H1 (cell line): ENCODE results near the gene MTG1. TPM values are rescaled to one million over a fixed set of nuclear protein-coding genes. Genes with fewer than 3 reads are reported as not detected.

Source experiments
- CTCF ChIA-PET: fragments of 300-600 bp; sonication (Branson Sonifier 250); formaldehyde crosslinking; loops from one replicate; lab custom pipeline; 2021; ENCODE audit not compliant: partially characterized antibody; lab: Charles Lee
- POLR2A ChIA-PET: fragments of 300-600 bp; sonication (Branson Sonifier 250); formaldehyde crosslinking; loops from one replicate; lab custom pipeline; 2021; ENCODE audit warnings: inconsistent platforms; ENCODE audit not compliant: partially characterized antibody; lab: Charles Lee
- DNase-seq, 2 experiments: peaks; one replicate each; pipeline versions ENCODE4 v3.0.0 to v3.0.0-alpha.2; 2010 to 2022; ENCODE audit warnings: low spot score in 2 of 2, low read depth in 1 of 2, mixed read lengths in 1 of 2
- FAIRE-seq: peaks from 2 replicates; lab custom pipeline; 2011; peaks lifted over from hg19 to GRCh38; lab: Jason Lieb, UNC
- H2AFZ ChIP-seq: 2 replicates; pipeline ENCODE4 v1.8.1; 2012; ENCODE audit warnings: low read length, inconsistent platforms
- H2AK5ac ChIP-seq: 2 replicates; pipeline ENCODE4 v1.6.1; 2013; ENCODE audit warnings: low read depth, low read length
- H2BK120ac ChIP-seq: replicated peaks from 2 replicates; pipeline ENCODE3; 2013; ENCODE audit warnings: low read depth, low read length, inconsistent platforms
- H2BK12ac ChIP-seq: 2 replicates; pipeline ENCODE4 v1.6.1; 2013; ENCODE audit warnings: low read depth, low read length
- H2BK15ac ChIP-seq: 2 replicates; pipeline ENCODE4 v1.6.1; 2013; ENCODE audit warnings: low read length
- H2BK20ac ChIP-seq: 2 replicates; pipeline ENCODE4 v1.6.1; 2013; ENCODE audit warnings: low read length
- H2BK5ac ChIP-seq: 2 replicates; pipeline ENCODE4 v1.6.1; 2013; ENCODE audit warnings: low read depth, low read length
- H3K14ac ChIP-seq: 2 replicates; pipeline ENCODE4 v1.6.1; 2013; ENCODE audit warnings: inconsistent platforms; ENCODE audit not compliant: insufficient read length
- H3K18ac ChIP-seq: 2 replicates; pipeline ENCODE4 v1.6.1; 2013; ENCODE audit warnings: low read length; ENCODE audit errors: extremely low read depth
- H3K23ac ChIP-seq: 2 replicates; pipeline ENCODE4 v1.6.1; 2013; ENCODE audit warnings: inconsistent platforms; ENCODE audit not compliant: insufficient read length
- H3K23me2 ChIP-seq: 2 replicates; pipeline ENCODE4 v1.6.1; 2013; ENCODE audit warnings: low read depth, low read length
- H3K27ac ChIP-seq: 2 replicates; pipeline ENCODE4 v1.6.1; 2011; ENCODE audit warnings: low read depth, low read length, inconsistent platforms
- H3K27me3 ChIP-seq, 4 experiments: replicated peaks in 1 of 4; 1 replicate in 1 of 4; 2 replicates in 3 of 4; pipeline versions ENCODE4 v1.6.1 to v1.8.1; 2011 to 2013; ENCODE audit warnings: low read length in 3 of 4, mild to moderate bottlenecking in 3 of 4, inconsistent platforms in 2 of 4, mixed read lengths in 2 of 4, moderate library complexity in 1 of 4; ENCODE audit not compliant: control insufficient read depth in 3 of 4, insufficient read depth in 3 of 4; ENCODE audit errors: extremely low read depth in 1 of 4
- H3K36me3 ChIP-seq, 4 experiments: 2 replicates each; pipeline versions ENCODE4 v1.6.1 to v1.8.1; 2011 to 2013; ENCODE audit warnings: mild to moderate bottlenecking in 4 of 4, low read length in 3 of 4, moderate library complexity in 2 of 4, control low read depth in 1 of 4, inconsistent platforms in 1 of 4; ENCODE audit not compliant: insufficient read depth in 4 of 4, control insufficient read depth in 2 of 4
- H3K4ac ChIP-seq: replicated peaks from 2 replicates; pipeline ENCODE3; 2013; ENCODE audit warnings: low read length, low read depth, mixed read lengths, inconsistent platforms; ENCODE audit not compliant: insufficient read length
- H3K4me1 ChIP-seq, 4 experiments: replicated peaks in 1 of 4; 1 replicate in 1 of 4; 2 replicates in 3 of 4; pipeline versions ENCODE4 v1.6.1 to v1.8.1; 2011 to 2013; ENCODE audit warnings: low read length in 3 of 4, inconsistent platforms in 2 of 4, mixed read lengths in 1 of 4; ENCODE audit not compliant: insufficient read depth in 4 of 4, control insufficient read depth in 3 of 4
- H3K4me2 ChIP-seq, 2 experiments: 2 replicates each; pipeline versions ENCODE4 v1.6.1 to v1.8.1; 2011 to 2013; ENCODE audit warnings: low read depth in 2 of 2, low read length in 2 of 2, control low read depth in 1 of 2, inconsistent platforms in 1 of 2, mild to moderate bottlenecking in 1 of 2; ENCODE audit not compliant: insufficient read depth in 1 of 2
- H3K4me3 ChIP-seq, 4 experiments: fragments of 200-600, 300-600 bp in 1 of 4; sonication (generic), shearing (Covaris generic), sonication (Bioruptor Twin) in 1 of 4; 2 replicates each; pipeline versions ENCODE4 v1.5.1 to v1.8.1; 2011 to 2016; ENCODE audit warnings: low read length in 4 of 4, low read depth in 3 of 4, control low read depth in 2 of 4, inconsistent platforms in 2 of 4, mild to moderate bottlenecking in 2 of 4, mixed read lengths in 1 of 4, moderate library complexity in 1 of 4; ENCODE audit not compliant: insufficient read depth in 2 of 4; ENCODE audit errors: extremely low read depth in 1 of 4
- H3K56ac ChIP-seq: replicated peaks from 2 replicates; pipeline ENCODE3; 2013; ENCODE audit warnings: low read depth, mild to moderate bottlenecking, mixed read lengths, low read length, inconsistent platforms; ENCODE audit not compliant: insufficient read length
- H3K79me1 ChIP-seq: 2 replicates; pipeline ENCODE4 v1.6.1; 2013; ENCODE audit warnings: low read depth, low read length, control low read depth
- H3K79me2 ChIP-seq, 2 experiments: 2 replicates each; pipeline versions ENCODE4 v1.6.1 to v1.8.1; 2012 to 2013; ENCODE audit warnings: low read length in 2 of 2, mild to moderate bottlenecking in 2 of 2, inconsistent platforms in 1 of 2; ENCODE audit not compliant: insufficient read depth in 2 of 2, control insufficient read depth in 1 of 2
- H3K9ac ChIP-seq, 4 experiments: replicated peaks in 1 of 4; 1 replicate in 1 of 4; 2 replicates in 3 of 4; pipeline versions ENCODE4 v1.6.1 to v1.8.1; 2011 to 2013; ENCODE audit warnings: low read depth in 3 of 4, low read length in 3 of 4, control low read depth in 2 of 4, mild to moderate bottlenecking in 2 of 4, moderate library complexity in 2 of 4, inconsistent platforms in 1 of 4; ENCODE audit errors: extremely low read depth in 1 of 4
- H3K9me3 ChIP-seq, 2 experiments: 2 replicates each; pipeline versions ENCODE4 v1.6.1 to v1.8.1; 2012 to 2013; ENCODE audit warnings: mild to moderate bottlenecking in 2 of 2, moderate library complexity in 2 of 2, control low read depth in 1 of 2, inconsistent platforms in 1 of 2, low read depth in 1 of 2, low read length in 1 of 2, mixed read lengths in 1 of 2; ENCODE audit not compliant: insufficient read depth in 2 of 2
- H4K20me1 ChIP-seq, 2 experiments: replicated peaks in 1 of 2; 2 replicates each; pipeline versions ENCODE3 to v1.8.1; 2011 to 2013; ENCODE audit warnings: inconsistent platforms in 2 of 2, low read length in 2 of 2, mild to moderate bottlenecking in 1 of 2; ENCODE audit not compliant: insufficient read depth in 2 of 2, control insufficient read depth in 1 of 2
- H4K5ac ChIP-seq: 2 replicates; pipeline ENCODE4 v1.6.1; 2013; ENCODE audit warnings: low read length, low read depth, mixed read lengths, inconsistent platforms; ENCODE audit not compliant: insufficient read length
- H4K8ac ChIP-seq: 2 replicates; pipeline ENCODE4 v1.8.0; 2013; ENCODE audit warnings: mild to moderate bottlenecking, moderate library complexity, low read length, inconsistent platforms; ENCODE audit not compliant: insufficient read depth; ENCODE audit errors: extremely low read depth
- H4K91ac ChIP-seq: replicated peaks from 2 replicates; pipeline ENCODE3; 2013; ENCODE audit warnings: low read length, mixed read lengths, inconsistent platforms; ENCODE audit not compliant: insufficient read length
- CEBPB ChIP-seq: IDR thresholded peaks from 2 replicates; pipeline ENCODE4 v1.6.1; 2012; ENCODE audit warnings: low read depth, low read length
- CHD2 ChIP-seq: IDR thresholded peaks from 2 replicates; pipeline ENCODE4 v1.6.1; 2012; ENCODE audit warnings: low read length, improper control_type of control experiment
- CTBP2 ChIP-seq: IDR thresholded peaks from 2 replicates; pipeline ENCODE4 v1.7.0; 2011; ENCODE audit warnings: borderline replicate concordance, mild to moderate bottlenecking, moderate library complexity, mixed read lengths, low read length; ENCODE audit not compliant: insufficient read depth, insufficient read length
- EP300 ChIP-seq, 2 experiments: IDR thresholded peaks; 1 replicate in 1 of 2; 2 replicates in 1 of 2; pipeline ENCODE4 v1.6.1; 2011 to 2012; ENCODE audit warnings: low read depth in 2 of 2, low read length in 2 of 2, mild to moderate bottlenecking in 2 of 2, borderline replicate concordance in 1 of 2, inconsistent platforms in 1 of 2, moderate library complexity in 1 of 2
- HDAC6 ChIP-seq: IDR thresholded peaks from one replicate; pipeline ENCODE4 v1.7.1; 2012; ENCODE audit warnings: low read depth, mild to moderate bottlenecking, inconsistent platforms, low read length, moderate library complexity
- POLR2AphosphoS5 ChIP-seq: IDR thresholded peaks from 2 replicates; pipeline ENCODE4 v1.6.1; 2011; ENCODE audit warnings: low read depth, low read length
- RFX5 ChIP-seq: IDR thresholded peaks from 2 replicates; pipeline ENCODE4 v1.6.1; 2011; ENCODE audit warnings: low read depth, low read length, improper control_type of control experiment, borderline replicate concordance
- SIN3A ChIP-seq, 2 experiments: IDR thresholded peaks in 1 of 2; conservative IDR thresholded peaks in 1 of 2; 2 replicates each; pipeline ENCODE4 v1.6.1; 2011 to 2012; ENCODE audit warnings: low read length in 2 of 2, improper control_type of control experiment in 1 of 2, low read depth in 1 of 2, mild to moderate bottlenecking in 1 of 2
- SIRT6 ChIP-seq: IDR thresholded peaks from one replicate; pipeline ENCODE4 v1.7.1; 2012; ENCODE audit warnings: low read length, inconsistent platforms
- SUZ12 ChIP-seq: fragments of 200-600 bp; sonication (generic); IDR thresholded peaks from 2 replicates; pipeline ENCODE4 v1.6.1; 2012; ENCODE audit warnings: mild to moderate bottlenecking, inconsistent platforms, low read length, moderate library complexity, mixed read lengths
- TBP ChIP-seq: IDR thresholded peaks from 2 replicates; pipeline ENCODE4 v1.6.1; 2011; ENCODE audit warnings: low read depth, low read length, improper control_type of control experiment
- TCF12 ChIP-seq: IDR thresholded peaks from 2 replicates; pipeline ENCODE4 v1.6.1; 2011; ENCODE audit warnings: low read depth, mild to moderate bottlenecking, low read length
- YY1 ChIP-seq: IDR thresholded peaks from 2 replicates; pipeline ENCODE4 v1.6.1; 2011; ENCODE audit warnings: low read depth, mild to moderate bottlenecking, low read length
- WGBS, 2 experiments: shearing (Covaris generic) in 1 of 2; methylation state at CpG; one replicate each; pipeline versions ENCODE4 v1.1.6 to v1.1.7; 2013 to 2015; ENCODE audit warnings: low lambda C conversion rate in 2 of 2, mixed read lengths in 2 of 2, inconsistent platforms in 1 of 2, low coverage in 1 of 2, missing lambda C conversion rate in 1 of 2; ENCODE audit not compliant: insufficient replicate concordance in 2 of 2, insufficient coverage in 1 of 2, insufficient read length in 1 of 2; ENCODE audit errors: extremely low coverage in 1 of 2, missing lambda C conversion rate in 1 of 2; 5-methylcytosine and 5-hydroxymethylcytosine counted together
- polyA plus RNA-seq, 7 experiments: library from polyadenylated mRNA; depleted of rRNA in 3 of 7; stranded (reverse) in 5 of 7; unstranded in 2 of 7; fragments of >200 nt in 5 of 7; fragments of 200-250 nt in 2 of 7; gene quantifications; 1 replicate in 5 of 7; 2 replicates in 1 of 7; 4 replicates in 1 of 7; pipeline versions ENCODE4 v1.2.1 to v1.2.3, GENCODE V29; 2011 to 2013; ENCODE audit warnings: missing spikeins in 2 of 7, mixed read lengths in 2 of 7
- total RNA-seq: library from RNA; stranded (reverse); fragmentation: NEBNext Ultra II Directional; extraction: Animal tissue kit (Norgen Biotek cat#: 25700); gene quantifications from 2 replicates; pipeline ENCODE4 v1.2.1, GENCODE V29; 2021

MTG1 gene
- total and polyA plus RNA-seq, 2 of the 8 experiments (the other 6 are each of a cell fraction or from before 2014, with no cell fraction given), result 56.6 to 81.6 TPM

GRCh38 chr10:133439517-133440461 lies 45.8 kb downstream of the MTG1 start:
- TF ChIP-seq CTBP2 (no peak), EP300 (IDR thresholded peaks at IDR 0.05; ENCODE audit: borderline replicate concordance in 1 of 2, low read depth in 2 of 2, low read length in 2 of 2) (no peak), POLR2AphosphoS5 (no peak), SIN3A (conservative IDR thresholded peaks at IDR 0.05 in 1 of 2, IDR thresholded peaks at IDR 0.05 in 1 of 2; ENCODE audit: low read depth in 1 of 2, low read length in 2 of 2) (no peak), YY1 (no peak), SIRT6 (no peak), CEBPB (no peak), RFX5 (no peak), TBP (no peak), CHD2 (no peak), SUZ12 (no peak), TCF12 (no peak), HDAC6 (no peak)
- Histone ChIP-seq H2BK120ac (no peak overlapping the region), H3K9me3 (peaks cover 56 to 76% of the 10 kb centered on the region in 2 experiments), H2BK12ac (no peak overlapping the region), H2BK15ac (no peak overlapping the region), H3K23ac (no peak overlapping the region), H3K56ac (no peak overlapping the region), H4K91ac (no peak overlapping the region), H3K79me2 (no peaks in the 10 kb centered on the region), H3K36me3 (no peaks in the 10 kb centered on the region), H4K5ac (no peak overlapping the region), H3K4me1 (no peaks in the 10 kb centered on the region), H3K4ac (no peak overlapping the region), H3K18ac (no peak overlapping the region), H4K8ac (no peak overlapping the region), H3K23me2 (no peaks in the 10 kb centered on the region), H2BK20ac (no peak overlapping the region), H2AK5ac (no peak overlapping the region), H3K27ac (no peak overlapping the region), H2AFZ (no peak overlapping the region), H3K9ac (no peak overlapping the region), H3K14ac (no peak overlapping the region), H3K27me3 (0 out of 7 replicates have a peak, but pooled peaks cover 0 to 2% (median 0%) of the 10 kb centered on the region in 4 experiments), H4K20me1 (no peaks in the 10 kb centered on the region), H3K4me2 (no peak overlapping the region), H2BK5ac (no peak overlapping the region), H3K4me3 (no peak overlapping the region), H3K79me1 (no peaks in the 10 kb centered on the region)
- CTCF ChIA-PET, result no interaction called here
- DNase-seq (no peak), FAIRE-seq (no peak)
- whole genome bisulfite sequencing, 2 experiments, result 89% methylated on average over 25 of the region's 25 CpGs; no CpG with 5 or more reads in 1 of the 2 experiments
- POLR2A ChIA-PET, result no interaction called here
